ENCODE results near the gene ARPC5L. TPM values are rescaled to one million over a fixed set of nuclear protein-coding genes. Genes with fewer than 3 reads are reported as not detected.

Gene ARPC5L
- total and polyA plus RNA-seq, 2 of the 13 experiments (the other 11 are each of a cell fraction or from before 2014, with no cell fraction given), result 29.9 to 33.8 TPM

DNA sequence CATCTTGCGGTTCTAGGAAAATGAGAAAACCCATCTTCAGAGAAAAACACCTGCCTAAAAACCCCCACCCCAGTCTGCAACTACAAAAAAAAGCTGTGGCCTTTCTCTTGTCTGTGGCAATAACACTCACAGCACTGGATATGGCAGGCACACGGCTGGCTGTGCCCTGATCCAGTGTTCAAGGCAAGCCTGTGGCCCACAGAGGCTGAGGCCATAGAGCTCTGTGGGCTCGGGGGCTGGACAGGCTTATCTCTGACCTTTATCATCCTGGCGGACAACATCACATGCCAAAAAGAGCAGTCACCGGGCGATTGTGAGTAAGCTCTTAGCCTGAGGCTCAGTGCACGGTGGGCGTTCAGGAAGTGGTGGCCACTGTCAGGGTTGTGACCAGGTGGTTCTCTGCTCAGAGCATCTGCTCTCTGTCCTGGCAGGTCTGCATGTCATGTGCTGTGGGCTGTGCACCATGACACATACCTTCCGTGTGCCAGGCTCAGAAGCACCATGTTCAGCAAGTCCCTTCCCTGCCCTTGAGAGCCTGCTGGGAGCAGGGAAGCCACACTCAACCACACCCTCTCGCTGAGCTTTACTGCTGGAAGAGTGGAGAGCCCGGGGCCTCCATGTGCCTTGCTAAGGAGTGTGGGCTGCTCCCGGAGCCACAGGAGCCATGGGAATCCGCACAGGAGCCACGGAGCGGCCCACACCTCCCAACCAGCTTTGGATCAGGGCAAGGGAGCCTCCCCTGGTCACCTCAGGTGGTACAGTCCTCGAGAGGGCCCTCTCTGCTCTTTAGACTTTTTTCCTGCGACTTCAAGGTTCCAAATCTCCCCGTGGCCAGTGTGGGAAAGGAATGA, 43.3 kb upstream of the ARPC5L start (continued):
- 0 out of 2 replicates have a peak, but pooled peaks have one; percentile 43 for TF ChIP-seq ZFP90 (CRISPR knock-in tag; IDR thresholded peaks at IDR 0.05; ENCODE audit: borderline replicate concordance)
- peak; percentile 32; the same call in 1 of the 2 replicates for TF ChIP-seq PHF20 (CRISPR knock-in tag; IDR thresholded peaks at IDR 0.05)
- no peak for TF ChIP-seq CEBPB (IDR thresholded peaks at IDR 0.05; ENCODE audit: borderline replicate concordance, low read depth, low read length)
- TF ChIP-seq ZSCAN31 (CRISPR knock-in tag; IDR thresholded peaks at IDR 0.05; ENCODE audit: low read depth), result 0 out of 2 replicates have a peak, but pooled peaks have one; percentile 57
- TF ChIP-seq PRPF4 (IDR thresholded peaks at IDR 0.05; ENCODE audit: low read depth, low read length, poor library complexity, severe bottlenecking), result no peak
- peak; percentile 60; the same call in 1 of the 2 replicates for TF ChIP-seq RNF2 (conservative IDR thresholded peaks at IDR 0.05; ENCODE audit: low read depth)
- TF ChIP-seq KMT2B (CRISPR knock-in tag; IDR thresholded peaks at IDR 0.05), result peak; percentile 69
- peak; percentile 23; the same call in 1 of the 2 replicates for TF ChIP-seq FOXC1 (CRISPR knock-in tag; IDR thresholded peaks at IDR 0.05; ENCODE audit: borderline replicate concordance)
- no peak for TF ChIP-seq NONO (IDR thresholded peaks at IDR 0.05)
- TF ChIP-seq NONO (CRISPR knock-in tag; conservative IDR thresholded peaks at IDR 0.05), result peak; percentile 49; the same call in 1 of the 2 replicates
- no peak for TF ChIP-seq GPN1 (CRISPR knock-in tag; IDR thresholded peaks at IDR 0.05; ENCODE audit: borderline replicate concordance)
- no peak for TF ChIP-seq FOXJ3 (CRISPR knock-in tag; IDR thresholded peaks at IDR 0.05; ENCODE audit: borderline replicate concordance)
- TF ChIP-seq ZFX (CRISPR knock-in tag; IDR thresholded peaks at IDR 0.05; ENCODE audit: low read depth), result peak; percentile 65; the same call in 1 of the 2 replicates
- no peak for TF ChIP-seq ZNF546 (CRISPR knock-in tag; conservative IDR thresholded peaks at IDR 0.05)
- TF ChIP-seq EZH2 (conservative IDR thresholded peaks at IDR 0.05; ENCODE audit: low read depth, low read length), result no peak
- no peak for TF ChIP-seq ZNF350 (CRISPR knock-in tag; IDR thresholded peaks at IDR 0.05; ENCODE audit: borderline replicate concordance, low read depth)
- no peak for TF ChIP-seq SRY (CRISPR knock-in tag; IDR thresholded peaks at IDR 0.05)
- TF ChIP-seq MAZ (IDR thresholded peaks at IDR 0.05; ENCODE audit: borderline replicate concordance, low read depth, low read length), result no peak
- peak; percentile 59; the same call in 1 of the 2 replicates for TF ChIP-seq MAZ (CRISPR knock-in tag; IDR thresholded peaks at IDR 0.05; ENCODE audit: low read depth)
- TF ChIP-seq, protein P1, sequence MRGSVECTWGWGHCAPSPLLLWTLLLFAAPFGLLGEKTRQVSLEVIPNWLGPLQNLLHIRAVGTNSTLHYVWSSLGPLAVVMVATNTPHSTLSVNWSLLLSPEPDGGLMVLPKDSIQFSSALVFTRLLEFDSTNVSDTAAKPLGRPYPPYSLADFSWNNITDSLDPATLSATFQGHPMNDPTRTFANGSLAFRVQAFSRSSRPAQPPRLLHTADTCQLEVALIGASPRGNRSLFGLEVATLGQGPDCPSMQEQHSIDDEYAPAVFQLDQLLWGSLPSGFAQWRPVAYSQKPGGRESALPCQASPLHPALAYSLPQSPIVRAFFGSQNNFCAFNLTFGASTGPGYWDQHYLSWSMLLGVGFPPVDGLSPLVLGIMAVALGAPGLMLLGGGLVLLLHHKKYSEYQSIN (CRISPR knock-in tag; IDR thresholded peaks at IDR 0.05; ENCODE audit: borderline replicate concordance), result no peak
- TF ChIP-seq ARNTL (CRISPR knock-in tag; IDR thresholded peaks at IDR 0.05), result peak; percentile 66; the same call in 1 of the 2 replicates
- TF ChIP-seq ZNF570 (CRISPR knock-in tag; IDR thresholded peaks at IDR 0.05; ENCODE audit: borderline replicate concordance), result no peak
- TF ChIP-seq HDAC1 (CRISPR knock-in tag; IDR thresholded peaks at IDR 0.05), result no peak
- TF ChIP-seq MEIS1 (CRISPR knock-in tag; IDR thresholded peaks at IDR 0.05; ENCODE audit: borderline replicate concordance), result peak; percentile 35; the same call in 1 of the 2 replicates
- 0 out of 2 replicates have a peak, but pooled peaks have one; percentile 34 for TF ChIP-seq ZNF564 (CRISPR knock-in tag; IDR thresholded peaks at IDR 0.05)
- TF ChIP-seq, protein P2, sequence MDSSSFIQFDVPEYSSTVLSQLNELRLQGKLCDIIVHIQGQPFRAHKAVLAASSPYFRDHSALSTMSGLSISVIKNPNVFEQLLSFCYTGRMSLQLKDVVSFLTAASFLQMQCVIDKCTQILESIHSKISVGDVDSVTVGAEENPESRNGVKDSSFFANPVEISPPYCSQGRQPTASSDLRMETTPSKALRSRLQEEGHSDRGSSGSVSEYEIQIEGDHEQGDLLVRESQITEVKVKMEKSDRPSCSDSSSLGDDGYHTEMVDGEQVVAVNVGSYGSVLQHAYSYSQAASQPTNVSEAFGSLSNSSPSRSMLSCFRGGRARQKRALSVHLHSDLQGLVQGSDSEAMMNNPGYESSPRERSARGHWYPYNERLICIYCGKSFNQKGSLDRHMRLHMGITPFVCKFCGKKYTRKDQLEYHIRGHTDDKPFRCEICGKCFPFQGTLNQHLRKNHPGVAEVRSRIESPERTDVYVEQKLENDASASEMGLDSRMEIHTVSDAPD (CRISPR knock-in tag; IDR thresholded peaks at IDR 0.05), result 0 out of 2 replicates have a peak, but pooled peaks have one; percentile 29
- TF ChIP-seq RAD21 (CRISPR knock-in tag; IDR thresholded peaks at IDR 0.05), result 0 out of 2 replicates have a peak, but pooled peaks have one; percentile 29
